PC-3 (cell line): Measurements from ENCODE around the gene CLDN19.

ENCODE experiments used
- CTCF ChIP-seq: fragments of 300-600 bp; sonication (generic); conservative IDR thresholded peaks from 2 replicates; pipeline ENCODE4 v1.5.1; 2017; ENCODE audit warnings: antibody characterized with exemption, low read depth, mild to moderate bottlenecking, low read length
- EZH2 ChIP-seq: fragments of 300-600 bp; sonication (generic); IDR thresholded peaks from one replicate; pipeline ENCODE4 v1.6.1; 2017; ENCODE audit warnings: antibody characterized with exemption, mild to moderate bottlenecking, low read length; ENCODE audit not compliant: unreplicated experiment

GRCh38 chr1:42753070-42753469 lies 13.0 kb upstream of the CLDN19 start:
- TF ChIP-seq CTCF (no peak), EZH2 (no peak)
